Measurements from ENCODE around the gene MANBA.

MANBA gene

GRCh38 chr4:102642631-102643298 is 118.0 kb downstream of the MANBA start:
- CTCF ChIA-PET, result no interaction called here
- no peak overlapping the region for H3K27ac Mint-ChIP-seq
- H3K27me3 Mint-ChIP-seq, result no peaks in the 10 kb centered on the region
- peaks cover 23% of the 10 kb centered on the region for H3K36me3 Mint-ChIP-seq
- peaks cover 30% of the 10 kb centered on the region for H3K4me1 Mint-ChIP-seq
- H3K9me3 Mint-ChIP-seq, result no peaks in the 10 kb centered on the region
- no peak overlapping the region for H3K4me3 Mint-ChIP-seq
- DNase-seq, result no peak

DNA sequence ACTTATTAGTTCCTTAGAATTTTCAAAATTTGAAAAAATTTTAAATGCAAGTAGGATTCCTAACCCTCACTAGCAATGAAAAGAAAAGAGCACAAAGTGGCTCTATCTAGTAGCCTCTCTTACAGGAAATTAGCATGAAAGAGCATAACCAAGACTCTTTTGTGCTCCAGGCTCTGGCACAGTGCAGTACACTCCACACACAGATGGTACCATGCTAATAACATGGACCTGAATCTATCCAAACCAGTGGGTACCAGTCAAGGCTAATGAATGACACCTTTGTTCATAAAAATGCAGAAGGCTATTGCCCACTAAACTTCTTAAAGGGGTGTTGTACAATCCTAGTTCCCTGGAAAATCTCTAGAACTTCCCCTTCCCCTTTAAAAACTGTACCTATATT is 119.0 kb downstream of the MANBA start:
- CTCF ChIA-PET, result no interaction called here
- no peak overlapping the region for H3K27ac Mint-ChIP-seq
- no peaks in the 10 kb centered on the region for H3K27me3 Mint-ChIP-seq

DNA sequence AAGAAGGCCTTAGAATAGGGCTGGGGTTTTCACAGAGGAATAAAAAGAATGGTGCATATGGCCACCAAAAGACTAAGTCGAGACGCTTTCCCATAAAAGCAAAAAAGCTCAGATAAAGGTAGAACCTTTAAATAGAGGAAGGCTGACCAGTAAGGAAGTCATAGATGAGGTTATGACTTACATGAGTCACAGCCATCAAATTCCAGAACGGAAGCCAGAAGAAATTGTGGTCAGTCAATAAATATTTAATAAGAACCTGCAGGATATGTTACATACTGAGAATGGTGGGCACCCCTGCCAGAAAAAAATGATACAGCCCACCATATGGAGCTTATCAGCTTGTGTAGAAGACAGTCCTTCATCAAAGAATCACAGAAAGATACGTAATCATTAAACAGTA is 120.1 kb downstream of the MANBA start:
- DNase-seq, result no peak
- H3K27ac Mint-ChIP-seq, result no peak overlapping the region
- no peaks in the 10 kb centered on the region for H3K9me3 Mint-ChIP-seq
- peaks cover 19% of the 10 kb centered on the region for H3K4me1 Mint-ChIP-seq
- H3K4me3 Mint-ChIP-seq, result no peak overlapping the region
- peaks cover 32% of the 10 kb centered on the region for H3K36me3 Mint-ChIP-seq
- H3K27me3 Mint-ChIP-seq, result no peaks in the 10 kb centered on the region
- CTCF ChIA-PET, result interaction anchor here (0.9 kb wide), 1 partner anchor 461 kb away, joined by 3 read pairs; no protein-coding TSS in a partner anchor

More for the DNA sequence above, 119.0 kb downstream of the MANBA start:
- peaks cover 32% of the 10 kb centered on the region for H3K36me3 Mint-ChIP-seq
- no peak overlapping the region for H3K4me3 Mint-ChIP-seq
- H3K9me3 Mint-ChIP-seq, result no peaks in the 10 kb centered on the region
- DNase-seq, result no peak
- peaks cover 23% of the 10 kb centered on the region for H3K4me1 Mint-ChIP-seq

GRCh38 chr4:102639598-102639997 is 121.2 kb downstream of the MANBA start:
- CTCF ChIA-PET, result no interaction called here

GRCh38 chr4:102638621-102639020 is 122.1 kb downstream of the MANBA start:
- no peaks in the 10 kb centered on the region for H3K27me3 Mint-ChIP-seq
- peaks cover 19% of the 10 kb centered on the region for H3K4me1 Mint-ChIP-seq
- H3K27ac Mint-ChIP-seq, result no peak overlapping the region
- no peak for DNase-seq
- peaks cover 32% of the 10 kb centered on the region for H3K36me3 Mint-ChIP-seq
- no peak overlapping the region for H3K4me3 Mint-ChIP-seq
- H3K9me3 Mint-ChIP-seq, result no peaks in the 10 kb centered on the region
- CTCF ChIA-PET, result no interaction called here

More at GRCh38 chr4:102639598-102639997, 121.2 kb downstream of the MANBA start:
- no peaks in the 10 kb centered on the region for H3K27me3 Mint-ChIP-seq
- DNase-seq, result peak; percentile 65
- no peaks in the 10 kb centered on the region for H3K9me3 Mint-ChIP-seq
- H3K27ac Mint-ChIP-seq, result peak overlapping the region; percentile 73
- H3K36me3 Mint-ChIP-seq, result peaks cover 31% of the 10 kb centered on the region
- peak overlapping the region; percentile 55 for H3K4me3 Mint-ChIP-seq
- peaks cover 19% of the 10 kb centered on the region for H3K4me1 Mint-ChIP-seq

DNA sequence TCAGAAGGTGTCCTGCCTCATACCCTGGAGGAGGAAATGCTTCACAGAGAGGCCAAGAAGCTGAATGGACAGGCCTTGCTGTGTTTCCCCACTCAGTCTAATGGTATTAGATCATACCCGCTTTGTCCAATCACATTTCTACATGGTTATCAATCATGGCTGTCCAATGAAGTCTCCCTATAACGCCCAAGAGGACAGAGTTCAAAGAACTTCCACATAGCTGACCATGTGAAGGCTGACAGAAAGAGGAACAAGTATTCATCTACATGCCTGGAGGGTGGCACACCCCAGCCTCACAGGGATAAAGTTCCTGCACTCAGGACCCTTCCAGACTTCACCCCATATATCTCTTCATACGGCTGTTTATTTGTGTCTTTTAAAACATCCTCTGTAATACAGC is 123.4 kb downstream of the MANBA start:
- DNase-seq, result no peak
- H3K4me1 Mint-ChIP-seq, result peaks cover 19% of the 10 kb centered on the region
- peaks cover 39% of the 10 kb centered on the region for H3K36me3 Mint-ChIP-seq
- no peak overlapping the region for H3K4me3 Mint-ChIP-seq
- no peaks in the 10 kb centered on the region for H3K27me3 Mint-ChIP-seq
- no peak overlapping the region for H3K27ac Mint-ChIP-seq
- no peaks in the 10 kb centered on the region for H3K9me3 Mint-ChIP-seq
- CTCF ChIA-PET, result no interaction called here

- CTCF ChIA-PET, result interaction anchor here (0.7 to 1.2 kb wide), 5 partner anchors 13 to 466 kb away, joined by 3 read pairs; partner anchors contain the start of gene BDH2
- Mint-ChIP-seq H3K27me3 (no peaks in the 10 kb centered on the region), H3K9me3 (no peaks in the 10 kb centered on the region), H3K27ac (no peak overlapping the region), H3K36me3 (peaks cover 46% of the 10 kb centered on the region), H3K4me1 (peaks cover 41% of the 10 kb centered on the region), H3K4me3 (no peak overlapping the region)
- no peak for DNase-seq
These were observed 127.7 kb downstream of the MANBA start for GRCh38 chr4:102633100-102633499.

- Mint-ChIP-seq H3K27ac (no peak overlapping the region), H3K27me3 (no peaks in the 10 kb centered on the region), H3K4me1 (peaks cover 46% of the 10 kb centered on the region), H3K9me3 (no peaks in the 10 kb centered on the region), H3K4me3 (no peak overlapping the region), H3K36me3 (peaks cover 42% of the 10 kb centered on the region)
- no peak for DNase-seq
- CTCF ChIA-PET, result interaction anchor here (0.7 to 1.2 kb wide), 5 partner anchors 12 to 467 kb away, joined by 3 read pairs; partner anchors contain the start of gene BDH2
These were observed 128.3 kb downstream of the MANBA start for GRCh38 chr4:102632241-102633065.

DNA sequence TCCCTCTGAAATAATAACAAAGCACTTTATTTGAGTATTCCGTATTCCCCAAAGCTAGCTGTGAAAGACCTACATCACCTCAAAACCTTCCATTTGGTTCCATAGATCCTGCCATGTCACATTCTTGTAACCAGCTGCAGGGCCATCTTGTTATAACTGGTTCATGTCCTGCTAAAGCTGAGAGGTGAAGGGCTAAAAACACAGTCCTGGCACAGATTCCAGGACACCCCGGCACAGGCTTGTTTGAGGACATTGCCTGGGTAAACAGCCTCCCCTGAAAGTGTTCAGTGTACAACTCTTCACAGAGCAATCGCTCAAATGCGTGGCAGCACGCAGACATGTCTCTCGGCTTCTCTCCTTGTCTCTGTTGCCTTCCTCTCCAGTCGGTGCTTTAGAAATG is 129.2 kb downstream of the MANBA start:
- Mint-ChIP-seq H3K27me3 (no peaks in the 10 kb centered on the region), H3K36me3 (peaks cover 36% of the 10 kb centered on the region), H3K9me3 (no peaks in the 10 kb centered on the region), H3K4me3 (no peak overlapping the region), H3K27ac (no peak overlapping the region), H3K4me1 (peaks cover 54% of the 10 kb centered on the region)
- CTCF ChIA-PET, result interaction anchor here (1.4 kb wide), 1 partner anchor 183 kb away, joined by 3 read pairs; no protein-coding TSS in a partner anchor
- DNase-seq, result no peak

GRCh38 chr4:102629673-102630072 is 131.1 kb downstream of the MANBA start:
- no peak overlapping the region for H3K4me3 Mint-ChIP-seq
- H3K27ac Mint-ChIP-seq, result no peak overlapping the region
- H3K4me1 Mint-ChIP-seq, result peaks cover 67% of the 10 kb centered on the region
- H3K27me3 Mint-ChIP-seq, result no peaks in the 10 kb centered on the region
- CTCF ChIA-PET, result interaction anchor here (1.5 to 3.0 kb wide), 2 partner anchors 9 to 181 kb away, joined by 4 to 11 read pairs; no protein-coding TSS in a partner anchor
- H3K36me3 Mint-ChIP-seq, result peaks cover 32% of the 10 kb centered on the region
- no peak for DNase-seq
- no peaks in the 10 kb centered on the region for H3K9me3 Mint-ChIP-seq

DNA sequence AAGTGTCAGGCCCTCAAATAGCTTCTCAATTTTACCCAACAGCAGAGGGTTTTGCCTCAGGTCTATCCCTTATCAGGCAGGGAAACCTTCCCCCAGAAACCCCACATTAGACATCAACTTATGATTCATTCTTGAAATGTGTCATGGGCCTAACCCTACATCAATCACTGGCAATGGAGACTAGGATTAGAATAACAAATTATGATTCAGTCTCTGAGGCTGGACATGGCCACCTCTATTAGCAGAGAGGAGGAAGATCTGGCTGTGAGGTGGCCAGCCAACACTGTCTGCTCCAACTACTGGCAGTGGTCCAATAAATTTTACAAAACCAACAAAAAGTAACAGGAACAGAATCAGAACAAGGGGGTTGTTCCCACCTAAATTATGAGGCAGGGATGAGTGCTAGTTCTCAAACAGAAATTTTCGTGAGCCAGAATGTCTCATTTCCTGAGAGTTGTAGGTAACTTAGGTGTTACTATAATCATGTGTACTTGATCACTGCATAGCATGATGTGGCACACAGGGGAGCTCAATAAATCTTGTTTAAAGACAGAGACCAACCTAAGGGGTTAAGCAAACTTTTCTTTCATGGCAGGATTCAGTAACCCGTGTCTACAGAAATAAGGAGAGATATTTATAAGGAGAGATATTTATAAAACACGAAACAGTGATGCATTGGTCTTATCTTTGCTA is 132.8 kb downstream of the MANBA start:
- H3K27ac Mint-ChIP-seq, result no peak overlapping the region
- no peaks in the 10 kb centered on the region for H3K27me3 Mint-ChIP-seq
- DNase-seq, result no peak
- H3K4me1 Mint-ChIP-seq, result peaks cover 75% of the 10 kb centered on the region
- no peaks in the 10 kb centered on the region for H3K9me3 Mint-ChIP-seq
- peaks cover 23% of the 10 kb centered on the region for H3K36me3 Mint-ChIP-seq
- CTCF ChIA-PET, result interaction anchor here (0.6 to 5.1 kb wide), 7 partner anchors 49 to 1353 kb away, joined by 3 to 21 read pairs (median 4); no protein-coding TSS in a partner anchor
- no peak overlapping the region for H3K4me3 Mint-ChIP-seq

DNA sequence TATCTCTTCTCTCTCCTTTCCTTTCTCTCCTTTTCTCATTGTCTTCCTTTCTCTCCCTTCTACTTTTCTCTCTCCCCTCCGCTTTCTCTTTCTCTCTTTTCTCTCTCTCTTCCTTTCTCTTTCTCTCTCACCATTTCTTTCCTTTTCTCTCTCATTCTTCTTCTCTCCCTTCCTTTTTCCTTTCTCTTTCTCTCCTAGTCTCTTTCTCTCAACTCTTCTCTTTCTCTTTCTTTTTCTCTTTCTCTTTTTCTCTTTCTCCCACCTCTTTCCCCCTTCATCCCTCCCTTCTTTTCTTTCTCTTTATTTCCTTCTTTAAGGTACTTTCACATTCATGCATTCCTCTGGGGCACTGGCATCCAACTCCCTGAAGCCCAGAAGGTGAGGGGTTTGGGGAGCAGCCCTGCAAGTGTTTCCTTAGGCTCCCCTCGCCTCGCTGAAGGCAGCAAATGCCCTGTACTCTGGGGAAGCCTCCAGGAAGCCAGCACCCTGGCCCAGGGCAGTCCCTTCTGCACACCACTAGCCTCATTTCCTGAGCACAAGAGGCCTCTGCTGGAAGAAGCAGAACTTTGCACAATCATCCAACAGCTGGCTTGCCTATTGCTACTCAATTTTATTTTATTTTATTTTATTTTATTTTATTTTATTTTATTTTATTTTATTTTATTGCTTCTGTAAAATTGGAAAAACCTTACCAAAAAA is 135.4 kb downstream of the MANBA start:
- peak overlapping the region; percentile 59 for H3K4me3 Mint-ChIP-seq
- DNase-seq, result peak; percentile 82
- H3K36me3 Mint-ChIP-seq, result peaks cover 2% of the 10 kb centered on the region
- peaks cover 73% of the 10 kb centered on the region for H3K4me1 Mint-ChIP-seq
- H3K27ac Mint-ChIP-seq, result peak overlapping the region; percentile 85
- H3K27me3 Mint-ChIP-seq, result peaks cover 5% of the 10 kb centered on the region
- CTCF ChIA-PET, result interaction anchor here (0.6 to 5.1 kb wide), 17 partner anchors 12 to 1605 kb away, joined by 3 to 36 read pairs (median 5); no protein-coding TSS in a partner anchor
- H3K9me3 Mint-ChIP-seq, result no peaks in the 10 kb centered on the region

DNA sequence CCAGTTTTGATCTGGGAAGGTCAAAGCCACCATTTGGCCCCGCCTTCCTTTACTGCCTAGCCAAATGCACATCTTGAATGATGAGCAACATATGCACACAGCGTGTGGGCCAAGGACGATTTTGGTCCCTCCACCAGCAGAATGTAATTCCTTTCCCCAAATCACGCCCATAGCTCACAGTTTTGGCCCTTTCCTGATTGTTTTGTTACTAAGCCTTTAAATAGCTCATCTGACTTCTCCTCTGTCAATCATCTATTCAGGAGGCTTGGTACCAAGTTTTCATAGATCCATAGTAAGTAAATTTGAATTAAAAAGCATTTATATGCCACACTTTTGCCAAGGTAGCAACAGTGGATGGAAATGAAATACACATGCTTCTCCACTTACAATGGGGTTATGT is 136.3 kb downstream of the MANBA start:
- Mint-ChIP-seq H3K4me3 (no peak overlapping the region), H3K9me3 (no peaks in the 10 kb centered on the region), H3K4me1 (peaks cover 71% of the 10 kb centered on the region), H3K27ac (no peak overlapping the region), H3K36me3 (peaks cover 2% of the 10 kb centered on the region), H3K27me3 (peaks cover 5% of the 10 kb centered on the region)
- no peak for DNase-seq
- CTCF ChIA-PET, result interaction anchor here (0.7 to 5.1 kb wide), 12 partner anchors 11 to 1604 kb away, joined by 3 to 36 read pairs (median 6); no protein-coding TSS in a partner anchor
